Measurements from ENCODE around the gene SZT2. TPM values are rescaled to one million over a fixed set of nuclear protein-coding genes. Genes with fewer than 3 reads are reported as not detected.

Gene SZT2
- total and polyA plus RNA-seq, 8 donors = 18.5 to 54.9 (median 24.6) TPM

DNA sequence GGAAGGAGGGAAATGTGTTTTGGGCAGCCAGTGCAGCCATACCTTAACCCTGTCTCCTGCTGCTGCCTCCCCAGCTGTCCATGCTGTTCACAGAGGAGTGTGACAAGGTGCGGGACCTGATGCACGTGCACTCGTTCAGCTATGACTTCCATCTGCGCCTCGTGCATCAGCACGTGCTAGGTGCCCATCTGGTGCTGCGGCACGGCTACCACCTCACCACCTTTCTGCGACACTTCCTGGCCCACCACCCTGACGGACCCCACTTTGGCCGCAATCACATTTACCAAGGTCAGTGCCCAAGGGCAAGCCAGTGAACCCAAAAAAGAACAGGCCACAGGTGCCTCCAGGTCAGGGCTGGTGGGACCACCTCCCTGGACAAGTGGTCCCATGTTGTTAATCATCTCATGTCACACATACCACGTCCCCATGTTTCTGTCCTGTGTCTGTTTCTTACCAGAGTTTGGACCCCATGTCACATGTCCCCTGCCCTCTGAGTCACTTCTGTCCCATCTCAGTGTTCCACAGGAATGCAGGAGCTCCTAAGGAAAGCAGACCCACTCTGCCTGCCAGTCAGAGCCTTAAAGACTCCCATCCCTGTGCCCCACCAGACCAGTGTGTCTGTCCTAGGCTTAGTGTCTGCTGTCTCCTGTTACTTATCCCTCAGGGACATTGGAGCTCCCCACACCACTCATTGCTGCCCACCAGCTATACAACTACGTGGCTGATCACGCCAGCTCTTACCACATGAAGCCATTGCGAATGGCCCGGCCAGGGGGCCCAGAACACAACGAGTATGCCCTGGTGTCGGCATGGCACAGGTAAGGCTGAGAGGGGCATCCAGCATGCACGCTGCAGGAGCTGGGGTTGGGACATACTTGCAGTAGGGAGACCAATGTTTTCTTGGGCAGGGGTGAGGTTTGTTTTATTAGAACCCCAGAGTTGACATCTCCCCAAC is 57.5 kb downstream of the SZT2 start:
- peak in 1 of 6 donors; percentile 51 for DNase-seq
- no peaks in the 10 kb centered on the region for H3K27me3 ChIP-seq
- TF ChIP-seq, protein P1, sequence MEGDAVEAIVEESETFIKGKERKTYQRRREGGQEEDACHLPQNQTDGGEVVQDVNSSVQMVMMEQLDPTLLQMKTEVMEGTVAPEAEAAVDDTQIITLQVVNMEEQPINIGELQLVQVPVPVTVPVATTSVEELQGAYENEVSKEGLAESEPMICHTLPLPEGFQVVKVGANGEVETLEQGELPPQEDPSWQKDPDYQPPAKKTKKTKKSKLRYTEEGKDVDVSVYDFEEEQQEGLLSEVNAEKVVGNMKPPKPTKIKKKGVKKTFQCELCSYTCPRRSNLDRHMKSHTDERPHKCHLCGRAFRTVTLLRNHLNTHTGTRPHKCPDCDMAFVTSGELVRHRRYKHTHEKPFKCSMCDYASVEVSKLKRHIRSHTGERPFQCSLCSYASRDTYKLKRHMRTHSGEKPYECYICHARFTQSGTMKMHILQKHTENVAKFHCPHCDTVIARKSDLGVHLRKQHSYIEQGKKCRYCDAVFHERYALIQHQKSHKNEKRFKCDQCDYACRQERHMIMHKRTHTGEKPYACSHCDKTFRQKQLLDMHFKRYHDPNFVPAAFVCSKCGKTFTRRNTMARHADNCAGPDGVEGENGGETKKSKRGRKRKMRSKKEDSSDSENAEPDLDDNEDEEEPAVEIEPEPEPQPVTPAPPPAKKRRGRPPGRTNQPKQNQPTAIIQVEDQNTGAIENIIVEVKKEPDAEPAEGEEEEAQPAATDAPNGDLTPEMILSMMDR (IDR thresholded peaks at IDR 0.05) = no peak
- no peak overlapping the region for H3K4me3 ChIP-seq
- no peak for ATAC-seq
- H3K36me3 ChIP-seq = peaks cover 0 to 65% (median 33%) of the 10 kb centered on the region in 3 donors
- H3K27ac ChIP-seq = no peak overlapping the region
- FAIRE-seq = no peak
- no peaks in the 10 kb centered on the region for H3K4me1 ChIP-seq
- intact Hi-C loops (cut with DNase I) = loop anchor here in 1 of 3 donors (10.0 kb wide), 1 partner anchor 58 kb away; no protein-coding TSS in a partner anchor
- 92 to 93% methylated on average over 19 of the region's 19 CpGs for WGBS, 2 donors
- no peaks in the 10 kb centered on the region for H3K9me3 ChIP-seq

DNA sequence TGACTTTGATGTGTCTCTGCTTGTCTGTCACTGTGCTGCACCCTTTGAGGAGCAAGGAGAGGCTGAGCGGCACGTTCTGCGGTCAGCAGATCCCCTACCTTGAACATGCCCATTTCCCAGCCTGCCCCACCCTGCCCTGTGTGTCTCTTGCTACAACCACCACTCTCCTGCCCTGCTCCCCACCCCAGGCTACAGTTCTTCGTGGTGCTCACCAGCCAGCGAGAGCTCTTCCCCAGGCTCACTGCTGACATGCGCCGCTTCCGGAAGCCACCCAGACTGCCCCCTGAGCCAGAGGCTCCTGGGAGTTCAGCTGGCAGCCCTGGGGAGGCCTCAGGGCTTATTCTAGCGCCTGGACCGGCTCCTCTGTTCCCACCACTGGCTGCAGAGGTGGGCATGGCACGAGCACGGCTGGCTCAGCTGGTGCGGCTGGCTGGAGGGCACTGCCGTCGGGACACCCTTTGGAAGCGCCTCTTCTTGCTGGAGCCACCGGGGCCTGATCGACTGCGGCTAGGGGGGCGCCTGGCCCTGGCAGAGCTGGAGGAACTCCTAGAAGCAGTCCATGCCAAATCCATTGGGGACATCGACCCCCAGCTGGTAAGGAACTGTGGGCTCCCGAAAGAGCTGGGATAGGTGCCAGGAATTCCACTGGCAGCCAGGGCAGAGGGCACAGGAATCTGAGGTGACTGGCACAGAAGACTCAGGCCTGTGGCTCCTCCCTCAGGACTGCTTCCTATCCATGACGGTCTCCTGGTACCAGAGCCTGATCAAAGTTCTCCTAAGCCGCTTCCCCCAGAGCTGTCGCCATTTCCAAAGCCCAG is 58.4 kb downstream of the SZT2 start:
- intact Hi-C loops (cut with DNase I) = loop anchor here in 1 of 3 donors (10.0 kb wide), 1 partner anchor 57 kb away; no protein-coding TSS in a partner anchor

DNA sequence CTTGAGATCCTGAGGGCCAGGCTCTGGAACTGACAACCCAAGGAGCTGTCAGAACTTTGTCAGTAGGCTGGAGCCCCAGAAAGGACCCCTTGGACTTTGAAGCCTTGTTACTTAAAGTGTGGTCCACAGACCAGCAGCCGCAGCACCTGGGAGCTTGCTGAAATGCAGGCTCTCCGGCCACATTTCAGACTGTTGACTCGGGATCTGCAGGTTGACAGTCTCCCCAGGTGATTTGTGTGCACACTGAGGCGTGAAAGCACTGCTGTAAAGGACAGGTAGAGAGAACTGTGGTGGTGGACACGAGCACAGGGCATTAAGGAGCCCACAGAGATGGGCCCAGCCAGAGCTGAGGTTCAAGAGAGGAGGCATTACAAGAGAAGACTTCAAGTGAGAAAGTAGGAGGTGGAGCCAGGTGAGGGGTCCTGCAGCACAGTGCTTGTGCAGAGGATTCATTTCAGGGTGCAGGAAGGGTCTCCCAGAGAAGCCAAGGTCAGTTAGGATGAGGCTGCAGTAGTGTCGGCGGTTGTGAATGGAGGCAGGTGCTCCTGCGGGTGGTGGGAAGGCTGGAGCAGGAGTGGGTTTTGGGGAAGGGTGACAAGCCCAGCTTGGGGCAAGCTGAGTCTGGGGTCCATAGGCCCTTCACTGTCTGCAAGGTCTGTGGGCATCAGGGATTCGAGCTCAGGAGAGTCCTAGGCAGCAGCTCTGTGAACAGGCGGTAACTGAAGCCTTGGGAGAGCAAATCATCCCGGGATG is 59.4 kb downstream of the SZT2 start:
- H3K36me3 ChIP-seq = peaks cover 0 to 51% (median 20%) of the 10 kb centered on the region in 3 donors
- TF ChIP-seq, protein P1 (IDR thresholded peaks at IDR 0.05) = no peak

More for the DNA sequence above, 58.4 kb downstream of the SZT2 start:
- peak in 2 of 4 donors; percentile 4 to 13 for ATAC-seq
- Histone ChIP-seq H3K4me1 (no peaks in the 10 kb centered on the region), H3K27me3 (no peaks in the 10 kb centered on the region), H3K36me3 (peaks cover 0 to 60% (median 30%) of the 10 kb centered on the region in 3 donors), H3K4me3 (no peak overlapping the region), H3K27ac (peak overlapping the region in 1 of 4 donors; percentile 11), H3K9me3 (no peaks in the 10 kb centered on the region)
- TF ChIP-seq, protein P1 (IDR thresholded peaks at IDR 0.05) = no peak
- WGBS, 2 donors = 69 to 75% methylated on average over 25 of the region's 25 CpGs
- no peak for FAIRE-seq
- DNase-seq = peak in 2 of 6 donors; percentile 52 to 76

DNA sequence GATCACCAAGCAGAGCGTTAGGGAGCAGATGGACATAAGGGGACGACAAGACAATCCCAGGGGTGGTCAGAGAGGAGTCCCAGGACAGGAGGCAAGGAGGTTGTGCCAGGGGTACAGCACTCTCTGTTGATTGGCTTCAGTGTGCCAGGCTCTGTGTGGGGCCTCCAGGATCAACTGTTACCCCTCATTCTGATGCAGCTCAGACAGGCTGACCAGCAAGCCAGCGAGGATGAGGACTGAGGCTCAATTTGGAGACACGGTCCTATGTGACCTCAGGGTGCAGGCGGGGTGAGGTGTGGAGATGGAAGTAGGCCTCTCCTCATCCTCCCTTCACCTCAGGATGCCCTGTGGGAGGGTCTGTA is 60.0 kb downstream of the SZT2 start:
- FAIRE-seq (no peak), DNase-seq (no peak), ATAC-seq (no peak)
- 80 to 81% methylated on average over 5 of the region's 5 CpGs for WGBS, 2 donors
- TF ChIP-seq, protein P1 (IDR thresholded peaks at IDR 0.05) = no peak
- Histone ChIP-seq H3K27me3 (no peaks in the 10 kb centered on the region), H3K9me3 (no peaks in the 10 kb centered on the region), H3K27ac (no peak overlapping the region), H3K4me1 (no peaks in the 10 kb centered on the region), H3K36me3 (peaks cover 0 to 51% (median 17%) of the 10 kb centered on the region in 3 donors), H3K4me3 (no peak overlapping the region)
- intact Hi-C loops (cut with DNase I) = loop anchor here in 1 of 3 donors (10.0 kb wide), 1 partner anchor 55 kb away; no protein-coding TSS in a partner anchor

More for the DNA sequence above, 59.4 kb downstream of the SZT2 start:
- no peak overlapping the region for H3K27ac ChIP-seq
- H3K4me1 ChIP-seq = no peaks in the 10 kb centered on the region
- 86 to 87% methylated on average over 11 of the region's 11 CpGs for WGBS, 2 donors
- intact Hi-C loops (cut with DNase I) = loop anchor here in 1 of 3 donors (10.0 kb wide), 1 partner anchor 56 kb away; no protein-coding TSS in a partner anchor
- DNase-seq (no peak), ATAC-seq (no peak), FAIRE-seq (no peak)
- H3K4me3 ChIP-seq = no peak overlapping the region
- no peaks in the 10 kb centered on the region for H3K9me3 ChIP-seq
- H3K27me3 ChIP-seq = no peaks in the 10 kb centered on the region

Data from pancreas (tissue), 10 donors.